Neuronal stem cell (in vitro differentiated cells): ENCODE data around the gene WHAMM.
"Not testable (repeated sequence)": the region's sequence is repeated elsewhere in the genome, so short reads cannot be mapped to it uniquely, and the experiment has no call there.

Experiments used
- DNase-seq: peaks from one replicate; pipeline ENCODE4 v3.0.0-alpha.2; 2013; ENCODE audit warnings: low spot score
- H2AFZ ChIP-seq: one replicate; pipeline ENCODE4 v1.6.1; 2013; ENCODE audit warnings: mild to moderate bottlenecking, low read length, inconsistent platforms
- H2AK5ac ChIP-seq: 2 replicates; pipeline ENCODE4 v1.6.1; 2013; ENCODE audit warnings: low read depth, mild to moderate bottlenecking, inconsistent platforms, low read length, moderate library complexity, mixed read lengths
- H2BK120ac ChIP-seq: 2 replicates; pipeline ENCODE4 v1.6.1; 2013; ENCODE audit warnings: low read depth, mild to moderate bottlenecking, inconsistent platforms, low read length, moderate library complexity, mixed read lengths
- H2BK12ac ChIP-seq: one replicate; pipeline ENCODE4 v1.6.1; 2013; ENCODE audit warnings: low read length, inconsistent platforms
- H2BK15ac ChIP-seq: 2 replicates; pipeline ENCODE4 v1.6.1; 2013; ENCODE audit warnings: mild to moderate bottlenecking, low read length, inconsistent platforms, mixed read lengths
- H2BK5ac ChIP-seq: one replicate; pipeline ENCODE4 v1.6.1; 2013; ENCODE audit warnings: inconsistent platforms, mild to moderate bottlenecking, low read length, moderate library complexity
- H3K14ac ChIP-seq: one replicate; pipeline ENCODE4 v1.6.1; 2013; ENCODE audit warnings: low read length, inconsistent platforms
- H3K18ac ChIP-seq: 2 replicates; pipeline ENCODE4 v1.6.1; 2013; ENCODE audit warnings: low read length, inconsistent platforms
- H3K23ac ChIP-seq: 2 replicates; pipeline ENCODE4 v1.6.1; 2013; ENCODE audit warnings: low read depth, mild to moderate bottlenecking, mixed read lengths, low read length, inconsistent platforms; ENCODE audit not compliant: poor library complexity
- H3K27ac ChIP-seq: replicated peaks from 3 replicates; pipeline ENCODE4 v1.5.1; 2013; ENCODE audit warnings: low read length, inconsistent platforms
- H3K27me3 ChIP-seq, 3 experiments: 2 replicates each; pipeline ENCODE4 v1.6.1; 2013; ENCODE audit warnings: low read length in 3 of 3, mild to moderate bottlenecking in 2 of 3, inconsistent platforms in 1 of 3, low read depth in 1 of 3, mixed read lengths in 1 of 3, moderate library complexity in 1 of 3; ENCODE audit not compliant: control insufficient read depth in 3 of 3, insufficient read depth in 3 of 3
- H3K36me3 ChIP-seq, 2 donors: replicated peaks in 1 of 2; 2 replicates each; pipeline ENCODE4 v1.6.1; 2013; ENCODE audit warnings: low read length in 2 of 2; ENCODE audit not compliant: control insufficient read depth in 2 of 2, insufficient read depth in 2 of 2
- H3K4ac ChIP-seq: 2 replicates; pipeline ENCODE4 v1.6.1; 2013; ENCODE audit warnings: inconsistent platforms, mild to moderate bottlenecking, low read length, moderate library complexity
- H3K4me1 ChIP-seq, 2 donors: 1 replicate in 1 of 2; 2 replicates in 1 of 2; pipeline ENCODE4 v1.6.1; 2013; ENCODE audit warnings: low read length in 2 of 2, low read depth in 1 of 2; ENCODE audit not compliant: control insufficient read depth in 2 of 2, insufficient read depth in 1 of 2
- H3K4me2 ChIP-seq: one replicate; pipeline ENCODE4 v1.6.1; 2013; ENCODE audit warnings: mild to moderate bottlenecking, low read length, inconsistent platforms; ENCODE audit not compliant: insufficient read depth, poor library complexity, severe bottlenecking
- H3K4me3 ChIP-seq, 2 donors: 2 replicates each; pipeline ENCODE4 v1.5.1; 2013; ENCODE audit warnings: low read length in 2 of 2, mild to moderate bottlenecking in 2 of 2, inconsistent platforms in 1 of 2, moderate library complexity in 1 of 2
- H3K79me1 ChIP-seq: one replicate; pipeline ENCODE4 v1.6.1; 2013; ENCODE audit warnings: low read depth, mild to moderate bottlenecking, inconsistent platforms, low read length, moderate library complexity
- H3K9ac ChIP-seq: one replicate; pipeline ENCODE4 v1.6.1; 2013; ENCODE audit warnings: mild to moderate bottlenecking, low read depth, low read length, inconsistent platforms; ENCODE audit not compliant: poor library complexity
- H3K9me3 ChIP-seq, 2 donors: replicated peaks in 1 of 2; 2 replicates each; pipeline versions ENCODE3 to v1.6.1; 2013; ENCODE audit warnings: low read length in 2 of 2, mild to moderate bottlenecking in 2 of 2, inconsistent platforms in 1 of 2, low read depth in 1 of 2, mixed read lengths in 1 of 2, moderate library complexity in 1 of 2; ENCODE audit not compliant: control insufficient read depth in 2 of 2, insufficient read depth in 1 of 2
- H4K8ac ChIP-seq: one replicate; pipeline ENCODE4 v1.6.1; 2013; ENCODE audit warnings: low read depth, mild to moderate bottlenecking, inconsistent platforms, low read length, moderate library complexity
- H4K91ac ChIP-seq: one replicate; pipeline ENCODE4 v1.6.1; 2013; ENCODE audit warnings: low read length, low read depth, mild to moderate bottlenecking, inconsistent platforms; ENCODE audit not compliant: poor library complexity
- WGBS, 2 donors: extraction: QIAGEN DNeasy Blood & Tissue Kit; methylation state at CpG; one replicate each; pipeline ENCODE4 v1.1.7; 2013; ENCODE audit warnings: missing lambda C conversion rate in 2 of 2, mixed read lengths in 1 of 2; ENCODE audit not compliant: insufficient read length in 2 of 2, insufficient replicate concordance in 1 of 2; ENCODE audit errors: extremely low coverage in 2 of 2; 5-methylcytosine and 5-hydroxymethylcytosine counted together

The WHAMM gene

GRCh38 chr15:82865581-82865980 is 56.2 kb downstream of the WHAMM start:
- not testable (repeated sequence) for H3K23ac ChIP-seq
- no CpG with 5 or more reads among the region's 4 CpGs for WGBS, 2 donors

GRCh38 chr15:82865981-82866380 is 56.6 kb downstream of the WHAMM start:
- not testable (repeated sequence) for H2BK5ac ChIP-seq, H2AK5ac ChIP-seq, H3K27me3 ChIP-seq, H3K23ac ChIP-seq, H2BK12ac ChIP-seq, H3K18ac ChIP-seq, H3K27ac ChIP-seq, DNase-seq, H3K4me3 ChIP-seq, H3K36me3 ChIP-seq, H2BK15ac ChIP-seq, H2AFZ ChIP-seq, H4K91ac ChIP-seq, H3K4ac ChIP-seq, H3K4me2 ChIP-seq, H3K9me3 ChIP-seq, H3K14ac ChIP-seq, H3K9ac ChIP-seq, H3K79me1 ChIP-seq, H3K4me1 ChIP-seq, H2BK120ac ChIP-seq, H4K8ac ChIP-seq
- no CpG with 5 or more reads among the region's 3 CpGs for WGBS, 2 donors

More at GRCh38 chr15:82865581-82865980, 56.2 kb downstream of the WHAMM start:
- H2AK5ac ChIP-seq, H2BK12ac ChIP-seq, H3K4me2 ChIP-seq, H3K4me1 ChIP-seq, H4K91ac ChIP-seq, H2BK15ac ChIP-seq, H3K79me1 ChIP-seq, H3K9ac ChIP-seq, H3K9me3 ChIP-seq, H3K4ac ChIP-seq, H2AFZ ChIP-seq, DNase-seq, H3K36me3 ChIP-seq, H3K14ac ChIP-seq, H3K27me3 ChIP-seq, H2BK5ac ChIP-seq, H3K18ac ChIP-seq, H4K8ac ChIP-seq, H2BK120ac ChIP-seq, H3K27ac ChIP-seq: not testable (repeated sequence)
- peak overlapping the region in 1 of 2 donors; percentile 32 for H3K4me3 ChIP-seq

- WGBS, 2 donors = no CpG with 5 or more reads among the region's 7 CpGs
- DNase-seq = no peak
Measured at GRCh38 chr15:82870727-82871320, 61.4 kb downstream of the WHAMM start.

GRCh38 chr15:82871358-82871757 is 61.9 kb downstream of the WHAMM start:
- no CpG with 5 or more reads among the region's 5 CpGs for WGBS, 2 donors
- H3K9me3 ChIP-seq = no peaks in the 10 kb centered on the region
- no peak overlapping the region for H4K8ac ChIP-seq
- no peaks in the 10 kb centered on the region for H3K27me3 ChIP-seq
- H3K4me1 ChIP-seq = no peaks in the 10 kb centered on the region
- H2BK5ac ChIP-seq = no peak overlapping the region
- H3K4me2 ChIP-seq = no peak overlapping the region
- H3K4me3 ChIP-seq = no peak overlapping the region
- no peak overlapping the region for H2BK15ac ChIP-seq
- H3K36me3 ChIP-seq = peaks cover 0 to 14% of the 10 kb centered on the region in 2 donors
- no peak overlapping the region for H3K18ac ChIP-seq
- no peak overlapping the region for H2BK120ac ChIP-seq
- H4K91ac ChIP-seq = no peak overlapping the region
- no peak overlapping the region for H3K23ac ChIP-seq
- H3K79me1 ChIP-seq = no peaks in the 10 kb centered on the region
- H2AK5ac ChIP-seq = no peak overlapping the region
- no peak overlapping the region for H3K27ac ChIP-seq
- no peak overlapping the region for H3K9ac ChIP-seq
- no peak overlapping the region for H2BK12ac ChIP-seq
- H2AFZ ChIP-seq = no peak overlapping the region
- H3K4ac ChIP-seq = no peak overlapping the region
- DNase-seq = no peak
- no peak overlapping the region for H3K14ac ChIP-seq

More at GRCh38 chr15:82870727-82871320, 61.4 kb downstream of the WHAMM start:
- H2BK15ac ChIP-seq = no peak overlapping the region
- H3K23ac ChIP-seq = no peak overlapping the region
- no peaks in the 10 kb centered on the region for H3K4me1 ChIP-seq
- H3K9me3 ChIP-seq = no peaks in the 10 kb centered on the region
- no peak overlapping the region for H3K4me3 ChIP-seq
- no peak overlapping the region for H3K18ac ChIP-seq
- no peak overlapping the region for H3K4me2 ChIP-seq
- no peaks in the 10 kb centered on the region for H3K27me3 ChIP-seq
- H2BK12ac ChIP-seq = no peak overlapping the region
- H4K8ac ChIP-seq = no peak overlapping the region
- no peak overlapping the region for H3K9ac ChIP-seq
- no peak overlapping the region for H2BK120ac ChIP-seq
- no peak overlapping the region for H2BK5ac ChIP-seq
- H4K91ac ChIP-seq = no peak overlapping the region
- no peak overlapping the region for H2AK5ac ChIP-seq
- no peak overlapping the region for H3K27ac ChIP-seq
- H2AFZ ChIP-seq = no peak overlapping the region
- H3K36me3 ChIP-seq = peaks cover 0 to 14% of the 10 kb centered on the region in 2 donors
- no peaks in the 10 kb centered on the region for H3K79me1 ChIP-seq
- no peak overlapping the region for H3K4ac ChIP-seq
- no peak overlapping the region for H3K14ac ChIP-seq
